Esophagus (tissue), 2 donors: ENCODE data around the gene CDC6. TPM values are rescaled to one million over a fixed set of nuclear protein-coding genes. Genes with fewer than 3 reads are reported as not detected.

ENCODE experiments used
- H3K27ac ChIP-seq, 2 donors: one replicate each; pipeline ENCODE4 v1.5.1; 2013; ENCODE audit warnings: low read depth in 2 of 2, mild to moderate bottlenecking in 2 of 2, inconsistent platforms in 1 of 2, low read length in 1 of 2, moderate library complexity in 1 of 2
- H3K27me3 ChIP-seq, 2 donors: one replicate each; pipeline ENCODE4 v1.6.1; 2013; ENCODE audit warnings: low read length in 2 of 2, control low read depth in 1 of 2, mild to moderate bottlenecking in 1 of 2; ENCODE audit not compliant: insufficient read depth in 2 of 2, control insufficient read depth in 1 of 2
- H3K36me3 ChIP-seq, 2 donors: one replicate each; pipeline ENCODE4 v1.6.1; 2013; ENCODE audit warnings: low read length in 1 of 2; ENCODE audit not compliant: control insufficient read depth in 2 of 2, insufficient read depth in 2 of 2
- H3K4me1 ChIP-seq, 2 donors: one replicate each; pipeline ENCODE4 v1.6.1; 2013; ENCODE audit warnings: low read length in 1 of 2; ENCODE audit not compliant: control insufficient read depth in 2 of 2, insufficient read depth in 2 of 2
- H3K4me3 ChIP-seq, 2 donors: one replicate each; pipeline ENCODE4 v1.5.1; 2013; ENCODE audit warnings: low read length in 2 of 2, mild to moderate bottlenecking in 2 of 2, low read depth in 1 of 2, moderate library complexity in 1 of 2
- H3K9me3 ChIP-seq, 2 donors: one replicate each; pipeline ENCODE4 v1.6.1; 2013; ENCODE audit warnings: mild to moderate bottlenecking in 2 of 2, low read depth in 1 of 2, low read length in 1 of 2, moderate library complexity in 1 of 2; ENCODE audit not compliant: control insufficient read depth in 2 of 2, insufficient read depth in 1 of 2
- WGBS, 2 donors: extraction: QIAGEN DNeasy Blood & Tissue Kit; methylation state at CpG; one replicate each; pipeline ENCODE4 v1.1.7; 2013; 5-methylcytosine and 5-hydroxymethylcytosine counted together
- polyA plus RNA-seq, 2 donors: library from polyadenylated mRNA; stranded (reverse); fragments of 200-250 nt; gene quantifications; one replicate each; pipeline ENCODE4 v1.2.3, GENCODE V29; 2013
- donor health status: healthy with polysubstance abuse.
- donor health status: Bipolar disorder and iron deficiency.

Gene CDC6, protein sequence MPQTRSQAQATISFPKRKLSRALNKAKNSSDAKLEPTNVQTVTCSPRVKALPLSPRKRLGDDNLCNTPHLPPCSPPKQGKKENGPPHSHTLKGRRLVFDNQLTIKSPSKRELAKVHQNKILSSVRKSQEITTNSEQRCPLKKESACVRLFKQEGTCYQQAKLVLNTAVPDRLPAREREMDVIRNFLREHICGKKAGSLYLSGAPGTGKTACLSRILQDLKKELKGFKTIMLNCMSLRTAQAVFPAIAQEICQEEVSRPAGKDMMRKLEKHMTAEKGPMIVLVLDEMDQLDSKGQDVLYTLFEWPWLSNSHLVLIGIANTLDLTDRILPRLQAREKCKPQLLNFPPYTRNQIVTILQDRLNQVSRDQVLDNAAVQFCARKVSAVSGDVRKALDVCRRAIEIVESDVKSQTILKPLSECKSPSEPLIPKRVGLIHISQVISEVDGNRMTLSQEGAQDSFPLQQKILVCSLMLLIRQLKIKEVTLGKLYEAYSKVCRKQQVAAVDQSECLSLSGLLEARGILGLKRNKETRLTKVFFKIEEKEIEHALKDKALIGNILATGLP
- 1 to 10 TPM; 5.1 to 7.5 TPM for polyA plus RNA-seq

GRCh38 chr17:40287494-40288369 lies at the start of gene CDC6:
CDC6 (plus strand) TSS chr17:40287879; CDS start chr17:40289421, 1,542 bp downstream.
- WGBS, 2 donors = 0 to 1% methylated on average over 47 of the region's 47 CpGs
- Histone ChIP-seq H3K36me3 (no peaks in the 10 kb centered on the region), H3K4me3 (peak within 1 kb of the TSS; percentile 56 to 72), H3K27ac (peak within 1 kb of the TSS; percentile 36 to 72), H3K27me3 (no peaks in the 10 kb centered on the region), H3K4me1 (peaks cover 0 to 2% of the 10 kb centered on the region in 2 donors), H3K9me3 (no peaks in the 10 kb centered on the region)

GRCh38 chr17:40241252-40241834 lies 46.3 kb upstream of the CDC6 start:
- 72 to 75% methylated on average over 4 of the region's 4 CpGs for WGBS, 2 donors

GRCh38 chr17:40242774-40243173 lies 44.9 kb upstream of the CDC6 start:
- Histone ChIP-seq H3K27me3 (no peaks in the 10 kb centered on the region), H3K27ac (no peak overlapping the region), H3K36me3 (no peaks in the 10 kb centered on the region), H3K4me1 (no peaks in the 10 kb centered on the region), H3K4me3 (no peak overlapping the region), H3K9me3 (no peaks in the 10 kb centered on the region)
- WGBS, 2 donors = 75 to 80% methylated on average over 3 of the region's 3 CpGs

More at GRCh38 chr17:40241252-40241834, 46.3 kb upstream of the CDC6 start:
- no peaks in the 10 kb centered on the region for H3K36me3 ChIP-seq
- H3K9me3 ChIP-seq = no peaks in the 10 kb centered on the region
- H3K4me1 ChIP-seq = no peaks in the 10 kb centered on the region
- H3K4me3 ChIP-seq = no peak overlapping the region
- H3K27me3 ChIP-seq = no peaks in the 10 kb centered on the region
- H3K27ac ChIP-seq = no peak overlapping the region

- Histone ChIP-seq H3K4me1 (no peaks in the 10 kb centered on the region), H3K27ac (no peak overlapping the region), H3K4me3 (no peak overlapping the region), H3K27me3 (no peaks in the 10 kb centered on the region), H3K9me3 (no peaks in the 10 kb centered on the region), H3K36me3 (no peaks in the 10 kb centered on the region)
- 84 to 88% methylated on average over 3 of the region's 3 CpGs for WGBS, 2 donors
Observed at GRCh38 chr17:40243761-40244160, 43.9 kb upstream of the CDC6 start.

DNA sequence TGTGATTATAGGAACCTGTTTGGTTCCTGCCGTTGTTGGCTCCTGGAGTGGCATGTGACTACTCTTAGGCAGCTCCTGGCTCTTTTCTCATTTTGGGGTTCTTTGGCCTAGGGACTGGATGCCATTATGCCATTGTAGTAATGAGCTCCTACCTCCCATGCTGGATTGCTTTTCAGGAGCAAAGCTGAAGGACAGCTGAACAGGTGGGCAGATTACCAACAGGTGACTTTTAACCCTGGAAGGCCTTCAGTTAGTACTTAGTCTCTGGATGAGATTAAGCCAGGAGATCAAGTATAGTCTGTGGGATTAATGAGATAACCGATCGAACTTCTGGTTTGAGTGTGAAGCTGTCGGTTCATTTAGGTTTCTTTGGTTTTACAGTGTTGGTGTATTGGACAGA lies 43.4 kb upstream of the CDC6 start:
- WGBS, 2 donors = 64 to 72% methylated on average over 4 of the region's 4 CpGs
- Histone ChIP-seq H3K4me1 (no peaks in the 10 kb centered on the region), H3K4me3 (no peak overlapping the region), H3K9me3 (no peaks in the 10 kb centered on the region), H3K27ac (no peak overlapping the region), H3K36me3 (no peaks in the 10 kb centered on the region), H3K27me3 (no peaks in the 10 kb centered on the region)

GRCh38 chr17:40247926-40248495 lies 39.7 kb upstream of the CDC6 start:
- Histone ChIP-seq H3K9me3 (no peaks in the 10 kb centered on the region), H3K4me3 (no peak overlapping the region), H3K27ac (no peak overlapping the region), H3K4me1 (no peaks in the 10 kb centered on the region), H3K36me3 (no peaks in the 10 kb centered on the region), H3K27me3 (no peaks in the 10 kb centered on the region)
- WGBS, 2 donors = 79 to 85% methylated on average over 7 of the region's 7 CpGs

GRCh38 chr17:40248507-40248906 lies 39.2 kb upstream of the CDC6 start:
- H3K27ac ChIP-seq = no peak overlapping the region
- 90 to 100% methylated on average over 1 of the region's 1 CpG for WGBS, 2 donors
- H3K4me1 ChIP-seq = no peaks in the 10 kb centered on the region
- H3K36me3 ChIP-seq = no peaks in the 10 kb centered on the region
- no peak overlapping the region for H3K4me3 ChIP-seq
- H3K9me3 ChIP-seq = no peaks in the 10 kb centered on the region
- H3K27me3 ChIP-seq = no peaks in the 10 kb centered on the region

GRCh38 chr17:40251576-40251975 lies 36.1 kb upstream of the CDC6 start:
- H3K27ac ChIP-seq = no peak overlapping the region
- H3K36me3 ChIP-seq = peaks cover 0 to under 1% of the 10 kb centered on the region in 2 donors
- H3K27me3 ChIP-seq = no peaks in the 10 kb centered on the region
- H3K4me1 ChIP-seq = no peaks in the 10 kb centered on the region
- no peaks in the 10 kb centered on the region for H3K9me3 ChIP-seq
- H3K4me3 ChIP-seq = no peak overlapping the region

DNA sequence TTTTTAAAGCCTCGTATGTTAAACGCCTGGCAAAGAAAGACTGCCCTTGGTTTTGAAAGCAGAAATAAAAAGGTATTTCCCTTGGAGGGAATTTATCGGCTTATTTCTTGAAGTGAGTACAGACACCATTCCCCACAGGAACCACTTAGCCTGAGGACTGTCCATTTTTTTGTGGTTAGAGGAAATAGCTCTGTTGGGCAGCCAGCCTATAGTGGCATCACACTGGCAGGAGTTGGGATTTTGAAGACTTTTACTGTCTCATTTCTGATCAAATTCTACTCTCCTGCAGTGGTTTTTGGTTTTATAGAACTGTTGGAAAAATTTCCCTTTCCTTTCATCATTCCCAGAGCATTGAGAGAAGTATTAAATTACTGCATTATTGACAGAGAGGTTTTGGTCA lies 34.1 kb upstream of the CDC6 start:
- Histone ChIP-seq H3K4me3 (no peak overlapping the region), H3K27me3 (no peaks in the 10 kb centered on the region), H3K4me1 (no peaks in the 10 kb centered on the region), H3K9me3 (no peaks in the 10 kb centered on the region), H3K27ac (no peak overlapping the region), H3K36me3 (peaks cover 0 to 9% of the 10 kb centered on the region in 2 donors)
- WGBS, 2 donors = 90 to 93% methylated on average over 3 of the region's 3 CpGs
